Fibroblast of lung (primary cell): ENCODE results near the gene STK10. TPM values are rescaled to one million over a fixed set of nuclear protein-coding genes. Genes with fewer than 3 reads are reported as not detected.

Source experiments
- DNase-seq, 2 donors: peaks; one replicate each; pipeline versions ENCODE4 v3.0.0 to v3.0.0-alpha.2; 2010; ENCODE audit warnings: low read depth in 2 of 2
- H2AFZ ChIP-seq: 2 replicates; pipeline ENCODE4 v1.5.1; 2012; ENCODE audit warnings: low read length, control low read depth, inconsistent platforms
- H3K27ac ChIP-seq: 2 replicates; pipeline ENCODE4 v1.5.1; 2011; ENCODE audit warnings: low read length, control low read depth; ENCODE audit not compliant: insufficient read depth
- H3K27me3 ChIP-seq: 2 replicates; pipeline ENCODE4 v1.5.1; 2011; ENCODE audit warnings: mild to moderate bottlenecking, low read length; ENCODE audit not compliant: control insufficient read depth, insufficient read depth
- H3K36me3 ChIP-seq: 2 replicates; pipeline ENCODE4 v1.5.1; 2011; ENCODE audit warnings: low read length; ENCODE audit not compliant: control insufficient read depth, insufficient read depth
- H3K4me1 ChIP-seq: 2 replicates; pipeline ENCODE4 v1.5.1; 2011; ENCODE audit warnings: low read length; ENCODE audit not compliant: control insufficient read depth, insufficient read depth; ENCODE audit errors: extremely low read depth
- H3K4me2 ChIP-seq: 2 replicates; pipeline ENCODE4 v1.5.1; 2011; ENCODE audit warnings: low read length, control low read depth; ENCODE audit not compliant: insufficient read depth; ENCODE audit errors: extremely low read depth
- H3K4me3 ChIP-seq, 4 experiments: fragments of 200-600 bp in 1 of 4; sonication (generic) in 1 of 4; replicated peaks in 1 of 4; 2 replicates each; pipeline ENCODE4 v1.5.1; 2011 to 2016; ENCODE audit warnings: low read length in 4 of 4, low read depth in 3 of 4, mild to moderate bottlenecking in 3 of 4, control low read depth in 2 of 4, inconsistent platforms in 1 of 4, mixed read lengths in 1 of 4; ENCODE audit not compliant: insufficient read depth in 1 of 4; ENCODE audit errors: control extremely low read depth in 1 of 4
- H3K79me2 ChIP-seq: 2 replicates; pipeline ENCODE4 v1.5.1; 2012; ENCODE audit warnings: mild to moderate bottlenecking, low read length, inconsistent platforms; ENCODE audit not compliant: control insufficient read depth, insufficient read depth
- H3K9ac ChIP-seq: 2 replicates; pipeline ENCODE4 v1.5.1; 2011; ENCODE audit warnings: mild to moderate bottlenecking, low read length, control low read depth; ENCODE audit not compliant: insufficient read depth
- H3K9me3 ChIP-seq: 2 replicates; pipeline ENCODE4 v1.5.1; 2012; ENCODE audit warnings: low read depth, low read length; ENCODE audit not compliant: control insufficient read depth, insufficient read depth
- H4K20me1 ChIP-seq: 2 replicates; pipeline ENCODE4 v1.5.1; 2011; ENCODE audit warnings: low read length; ENCODE audit not compliant: control insufficient read depth, insufficient read depth; ENCODE audit errors: extremely low read depth
- EZH2 ChIP-seq: IDR thresholded peaks from 2 replicates; pipeline ENCODE4 v1.5.1; 2012; ENCODE audit warnings: low read length, control low read depth, mild to moderate bottlenecking; ENCODE audit errors: missing control alignments
- polyA plus RNA-seq, 2 donors: library from polyadenylated mRNA; depleted of rRNA in 1 of 2; stranded (reverse) in 1 of 2; unstranded in 1 of 2; fragments of >200 nt; gene quantifications; 2 replicates each; pipeline ENCODE4 v1.2.1, GENCODE V29; 2011 to 2012; ENCODE audit warnings: missing spikeins in 1 of 2
- total RNA-seq: library from RNA; depleted of rRNA; stranded (reverse); fragments of >200 nt; gene quantifications from 2 replicates; pipeline ENCODE4 v1.2.1, GENCODE V29; 2014
- TF ChIP-seq, protein P1 (sequence below), 2 donors: IDR thresholded peaks in 1 of 2; conservative IDR thresholded peaks in 1 of 2; 1 replicate in 1 of 2; 2 replicates in 1 of 2; pipeline ENCODE4 v1.5.1; 2011 to 2012; ENCODE audit warnings: low read length in 2 of 2, control low read depth in 1 of 2, inconsistent platforms in 1 of 2, low read depth in 1 of 2, mild to moderate bottlenecking in 1 of 2

STK10 gene
- total and polyA plus RNA-seq, 2 donors (not counting 1 experiment from before 2014, with no cell fraction given): 8.9 to 16.0 TPM

DNA sequence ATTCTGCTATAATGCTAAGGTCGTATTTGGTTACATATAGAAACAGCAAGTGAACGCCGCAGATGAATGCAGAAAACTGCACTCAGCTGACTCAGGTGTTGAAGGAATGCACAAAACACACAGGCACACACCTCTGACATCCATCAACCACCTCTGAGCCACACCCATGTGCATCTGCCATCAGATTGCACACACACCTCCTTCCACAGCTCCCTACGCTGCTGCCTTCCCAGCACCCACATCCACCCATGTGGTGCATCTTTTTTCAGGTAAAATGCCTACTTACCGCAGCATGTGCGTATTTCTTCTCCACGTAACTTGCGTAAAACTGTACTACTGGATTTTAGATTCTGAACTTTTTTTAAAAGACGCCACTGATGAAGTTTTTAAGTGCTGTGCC, 7.1 kb downstream of the STK10 start:
- no peak overlapping the region for H3K27ac ChIP-seq
- no peak overlapping the region for H2AFZ ChIP-seq
- no peak overlapping the region for H3K4me3 ChIP-seq
- no peaks in the 10 kb centered on the region for H4K20me1 ChIP-seq
- no peak overlapping the region for H3K9ac ChIP-seq
- no peak for DNase-seq
- peaks cover 36% of the 10 kb centered on the region for H3K79me2 ChIP-seq
- no peaks in the 10 kb centered on the region for H3K9me3 ChIP-seq
- peaks cover 2% of the 10 kb centered on the region for H3K36me3 ChIP-seq
- H3K4me2 ChIP-seq: no peak overlapping the region
- H3K27me3 ChIP-seq: no peaks in the 10 kb centered on the region
- TF ChIP-seq, protein P1, sequence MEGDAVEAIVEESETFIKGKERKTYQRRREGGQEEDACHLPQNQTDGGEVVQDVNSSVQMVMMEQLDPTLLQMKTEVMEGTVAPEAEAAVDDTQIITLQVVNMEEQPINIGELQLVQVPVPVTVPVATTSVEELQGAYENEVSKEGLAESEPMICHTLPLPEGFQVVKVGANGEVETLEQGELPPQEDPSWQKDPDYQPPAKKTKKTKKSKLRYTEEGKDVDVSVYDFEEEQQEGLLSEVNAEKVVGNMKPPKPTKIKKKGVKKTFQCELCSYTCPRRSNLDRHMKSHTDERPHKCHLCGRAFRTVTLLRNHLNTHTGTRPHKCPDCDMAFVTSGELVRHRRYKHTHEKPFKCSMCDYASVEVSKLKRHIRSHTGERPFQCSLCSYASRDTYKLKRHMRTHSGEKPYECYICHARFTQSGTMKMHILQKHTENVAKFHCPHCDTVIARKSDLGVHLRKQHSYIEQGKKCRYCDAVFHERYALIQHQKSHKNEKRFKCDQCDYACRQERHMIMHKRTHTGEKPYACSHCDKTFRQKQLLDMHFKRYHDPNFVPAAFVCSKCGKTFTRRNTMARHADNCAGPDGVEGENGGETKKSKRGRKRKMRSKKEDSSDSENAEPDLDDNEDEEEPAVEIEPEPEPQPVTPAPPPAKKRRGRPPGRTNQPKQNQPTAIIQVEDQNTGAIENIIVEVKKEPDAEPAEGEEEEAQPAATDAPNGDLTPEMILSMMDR (conservative IDR thresholded peaks at IDR 0.05 in 1 of 2, IDR thresholded peaks at IDR 0.05 in 1 of 2; ENCODE audit: low read depth in 1 of 2, low read length in 2 of 2): no peak
- TF ChIP-seq EZH2: no peak
- H3K4me1 ChIP-seq: no peaks in the 10 kb centered on the region

- no peak overlapping the region for H2AFZ ChIP-seq
- H3K79me2 ChIP-seq: peaks cover 21% of the 10 kb centered on the region
- H3K36me3 ChIP-seq: no peaks in the 10 kb centered on the region
- H3K9me3 ChIP-seq: no peaks in the 10 kb centered on the region
- H3K27me3 ChIP-seq: no peaks in the 10 kb centered on the region
- H3K27ac ChIP-seq: no peak overlapping the region
- no peaks in the 10 kb centered on the region for H4K20me1 ChIP-seq
- TF ChIP-seq, protein P1 (conservative IDR thresholded peaks at IDR 0.05 in 1 of 2, IDR thresholded peaks at IDR 0.05 in 1 of 2; ENCODE audit: low read depth in 1 of 2, low read length in 2 of 2): no peak
- no peak for TF ChIP-seq EZH2
- H3K4me3 ChIP-seq: no peak overlapping the region
- DNase-seq: peak in 1 of 2 donors; percentile 71
- no peak overlapping the region for H3K4me2 ChIP-seq
- no peak overlapping the region for H3K9ac ChIP-seq
- no peaks in the 10 kb centered on the region for H3K4me1 ChIP-seq
Measured at GRCh38 chr5:172178991-172179989, 8.7 kb downstream of the STK10 start.

GRCh38 chr5:172178301-172178987, 9.6 kb downstream of the STK10 start:
- H3K9ac ChIP-seq: no peak overlapping the region
- no peak for TF ChIP-seq EZH2
- TF ChIP-seq, protein P1 (conservative IDR thresholded peaks at IDR 0.05 in 1 of 2, IDR thresholded peaks at IDR 0.05 in 1 of 2; ENCODE audit: low read depth in 1 of 2, low read length in 2 of 2): no peak
- H3K27ac ChIP-seq: no peak overlapping the region
- H4K20me1 ChIP-seq: no peaks in the 10 kb centered on the region
- DNase-seq: no peak
- H3K79me2 ChIP-seq: peaks cover 16% of the 10 kb centered on the region
- no peak overlapping the region for H3K4me3 ChIP-seq
- no peak overlapping the region for H2AFZ ChIP-seq
- no peaks in the 10 kb centered on the region for H3K36me3 ChIP-seq
- H3K4me2 ChIP-seq: no peak overlapping the region
- H3K9me3 ChIP-seq: no peaks in the 10 kb centered on the region
- no peaks in the 10 kb centered on the region for H3K4me1 ChIP-seq
- no peaks in the 10 kb centered on the region for H3K27me3 ChIP-seq
